Endodermal cell (in vitro differentiated cells): ENCODE measurements around the gene CSNK1D. TPM values are rescaled to one million over a fixed set of nuclear protein-coding genes. Genes with fewer than 3 reads are reported as not detected.

Source experiments
- DNase-seq: peaks from one replicate; pipeline ENCODE4 v3.0.0-alpha.2; 2017
- H3K27ac ChIP-seq: 2 replicates; pipeline ENCODE4 v1.5.1; 2013; ENCODE audit warnings: mild to moderate bottlenecking, low read depth, low read length, moderate library complexity
- H3K27me3 ChIP-seq: 2 replicates; pipeline ENCODE4 v1.6.1; 2013; ENCODE audit warnings: mild to moderate bottlenecking, low read length, moderate library complexity; ENCODE audit not compliant: insufficient read depth, control insufficient read depth, poor library complexity, severe bottlenecking
- H3K36me3 ChIP-seq: 2 replicates; pipeline ENCODE4 v1.7.0; 2013; ENCODE audit warnings: mild to moderate bottlenecking, low read length, moderate library complexity; ENCODE audit not compliant: control insufficient read depth, insufficient read depth
- H3K4me1 ChIP-seq: one replicate; pipeline ENCODE4 v1.7.0; 2013; ENCODE audit warnings: low read length; ENCODE audit not compliant: control insufficient read depth, insufficient read depth
- H3K4me3 ChIP-seq: 2 replicates; pipeline ENCODE4 v1.5.1; 2013; ENCODE audit warnings: mild to moderate bottlenecking, low read length, moderate library complexity
- H3K9ac ChIP-seq: 2 replicates; pipeline ENCODE4 v1.6.1; 2013; ENCODE audit warnings: mild to moderate bottlenecking, low read length, moderate library complexity; ENCODE audit not compliant: poor library complexity, severe bottlenecking; ENCODE audit errors: extremely low read depth
- H3K9me3 ChIP-seq: 2 replicates; pipeline ENCODE4 v1.6.1; 2013; ENCODE audit warnings: mild to moderate bottlenecking, low read length, moderate library complexity; ENCODE audit not compliant: control insufficient read depth
- H3K27ac Mint-ChIP-seq: 2 replicates; pipeline ENCODE4 v1.8.0; 2020; ENCODE audit warnings: mixed read lengths
- H3K27me3 Mint-ChIP-seq: 2 replicates; pipeline ENCODE4 v1.8.0; 2021; ENCODE audit warnings: mild to moderate bottlenecking, mixed read lengths; ENCODE audit not compliant: insufficient read depth
- H3K36me3 Mint-ChIP-seq: 2 replicates; pipeline ENCODE4 v1.8.0; 2020; ENCODE audit warnings: low read depth, mixed read lengths
- H3K4me1 Mint-ChIP-seq: 2 replicates; pipeline ENCODE4 v1.8.0; 2020; ENCODE audit warnings: mixed read lengths
- H3K4me3 Mint-ChIP-seq: 2 replicates; pipeline ENCODE4 v1.8.0; 2020; ENCODE audit warnings: mild to moderate bottlenecking, moderate library complexity, mixed read lengths
- H3K9me3 Mint-ChIP-seq: 2 replicates; pipeline ENCODE4 v1.8.0; 2020; ENCODE audit warnings: mild to moderate bottlenecking, mixed read lengths
- WGBS, 2 experiments: methylation state at CpG; one replicate each; pipeline versions ENCODE4 v1.1.5 to v1.1.7; 2013; ENCODE audit warnings: missing lambda C conversion rate in 2 of 2, mixed read lengths in 1 of 2; ENCODE audit not compliant: insufficient coverage in 1 of 2, insufficient read length in 1 of 2; 5-methylcytosine and 5-hydroxymethylcytosine counted together
- total RNA-seq, 2 donors: library from RNA; stranded (reverse); fragmentation: NEBNext Ultra II Directional in 1 of 2; extraction: Animal tissue kit (Norgen Biotek cat#: 25700) in 1 of 2; gene quantifications; 2 replicates in 1 of 2; 3 replicates in 1 of 2; pipeline ENCODE4 v1.2.1, GENCODE V29; 2021
- TF ChIP-seq, protein P1 (sequence below): fragments of 200-600 bp; sonication (generic); conservative IDR thresholded peaks from 2 replicates; pipeline ENCODE4 v1.5.0; 2021; ENCODE audit warnings: antibody characterized with exemption, mild to moderate bottlenecking

The CSNK1D gene
- total RNA-seq, 2 donors from 2014 or later: 104 to 143 TPM

- no peaks in the 10 kb centered on the region for H3K36me3 Mint-ChIP-seq
- no peak for DNase-seq
- H3K4me3 Mint-ChIP-seq: no peak overlapping the region
- no peaks in the 10 kb centered on the region for H3K9me3 ChIP-seq
- 96% methylated on average over 30 to 35 of the region's 35 CpGs for WGBS, 2 experiments
- no peak overlapping the region for H3K9ac ChIP-seq
- no peaks in the 10 kb centered on the region for H3K4me1 ChIP-seq
- no peaks in the 10 kb centered on the region for H3K27me3 ChIP-seq
- H3K27ac Mint-ChIP-seq: no peak overlapping the region
- H3K9me3 Mint-ChIP-seq: no peaks in the 10 kb centered on the region
- H3K4me1 Mint-ChIP-seq: no peaks in the 10 kb centered on the region
- no peak overlapping the region for H3K4me3 ChIP-seq
- no peaks in the 10 kb centered on the region for H3K36me3 ChIP-seq
- TF ChIP-seq, protein P1, sequence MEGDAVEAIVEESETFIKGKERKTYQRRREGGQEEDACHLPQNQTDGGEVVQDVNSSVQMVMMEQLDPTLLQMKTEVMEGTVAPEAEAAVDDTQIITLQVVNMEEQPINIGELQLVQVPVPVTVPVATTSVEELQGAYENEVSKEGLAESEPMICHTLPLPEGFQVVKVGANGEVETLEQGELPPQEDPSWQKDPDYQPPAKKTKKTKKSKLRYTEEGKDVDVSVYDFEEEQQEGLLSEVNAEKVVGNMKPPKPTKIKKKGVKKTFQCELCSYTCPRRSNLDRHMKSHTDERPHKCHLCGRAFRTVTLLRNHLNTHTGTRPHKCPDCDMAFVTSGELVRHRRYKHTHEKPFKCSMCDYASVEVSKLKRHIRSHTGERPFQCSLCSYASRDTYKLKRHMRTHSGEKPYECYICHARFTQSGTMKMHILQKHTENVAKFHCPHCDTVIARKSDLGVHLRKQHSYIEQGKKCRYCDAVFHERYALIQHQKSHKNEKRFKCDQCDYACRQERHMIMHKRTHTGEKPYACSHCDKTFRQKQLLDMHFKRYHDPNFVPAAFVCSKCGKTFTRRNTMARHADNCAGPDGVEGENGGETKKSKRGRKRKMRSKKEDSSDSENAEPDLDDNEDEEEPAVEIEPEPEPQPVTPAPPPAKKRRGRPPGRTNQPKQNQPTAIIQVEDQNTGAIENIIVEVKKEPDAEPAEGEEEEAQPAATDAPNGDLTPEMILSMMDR: no peak
- no peak overlapping the region for H3K27ac ChIP-seq
- H3K27me3 Mint-ChIP-seq: no peaks in the 10 kb centered on the region
Observed at GRCh38 chr17:82319619-82320062, 46.1 kb upstream of the CSNK1D start.

DNA sequence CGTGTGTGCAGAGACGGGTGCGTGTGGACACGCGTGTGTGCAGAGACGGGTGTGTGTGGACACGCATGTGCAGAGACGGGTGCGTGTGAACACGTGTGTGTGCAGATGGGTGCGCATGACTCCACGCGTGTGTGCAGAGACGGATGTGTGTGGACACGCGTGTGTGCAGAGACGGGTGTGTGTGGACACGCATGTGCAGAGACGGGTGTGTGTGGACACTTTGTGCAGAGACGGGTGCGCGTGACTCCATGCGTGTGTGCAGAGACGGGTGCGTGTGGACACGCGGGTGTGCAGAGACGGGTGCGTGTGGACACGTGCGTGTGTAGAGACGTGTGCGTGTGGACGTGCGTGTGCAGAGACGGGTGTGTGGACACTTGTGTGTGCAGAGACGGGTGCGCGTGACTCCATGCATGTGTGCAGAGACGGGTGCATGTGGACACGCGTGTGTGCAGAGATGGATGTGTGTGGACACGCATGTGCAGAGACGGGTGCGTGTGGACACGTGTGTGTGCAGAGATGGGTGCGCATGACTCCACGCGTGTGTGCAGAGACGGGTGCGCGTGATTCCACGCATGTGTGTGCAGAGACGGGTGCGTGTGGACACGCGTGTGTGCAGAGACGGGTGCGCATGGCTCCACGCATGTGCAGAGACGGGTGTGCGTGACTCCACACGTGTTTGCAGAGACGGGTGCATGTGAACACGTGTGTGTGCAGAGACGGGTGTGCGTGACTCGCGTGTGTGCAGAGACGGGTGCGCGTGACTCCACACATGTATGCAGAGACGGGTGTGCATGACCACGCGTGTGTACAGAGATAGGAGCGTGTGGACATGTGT lies 45.5 kb upstream of the CSNK1D start:
- no peak overlapping the region for H3K4me3 ChIP-seq
- 94 to 95% methylated on average over 72 to 76 of the region's 76 CpGs for WGBS, 2 experiments
- H3K9me3 Mint-ChIP-seq: no peaks in the 10 kb centered on the region
- H3K27me3 Mint-ChIP-seq: no peaks in the 10 kb centered on the region
- no peak overlapping the region for H3K27ac Mint-ChIP-seq
- no peaks in the 10 kb centered on the region for H3K36me3 Mint-ChIP-seq
- no peaks in the 10 kb centered on the region for H3K9me3 ChIP-seq
- H3K4me1 ChIP-seq: no peaks in the 10 kb centered on the region
- no peaks in the 10 kb centered on the region for H3K4me1 Mint-ChIP-seq
- no peaks in the 10 kb centered on the region for H3K27me3 ChIP-seq
- H3K27ac ChIP-seq: no peak overlapping the region
- no peak for DNase-seq
- H3K36me3 ChIP-seq: no peaks in the 10 kb centered on the region
- H3K9ac ChIP-seq: no peak overlapping the region
- TF ChIP-seq, protein P1: no peak
- H3K4me3 Mint-ChIP-seq: no peak overlapping the region

DNA sequence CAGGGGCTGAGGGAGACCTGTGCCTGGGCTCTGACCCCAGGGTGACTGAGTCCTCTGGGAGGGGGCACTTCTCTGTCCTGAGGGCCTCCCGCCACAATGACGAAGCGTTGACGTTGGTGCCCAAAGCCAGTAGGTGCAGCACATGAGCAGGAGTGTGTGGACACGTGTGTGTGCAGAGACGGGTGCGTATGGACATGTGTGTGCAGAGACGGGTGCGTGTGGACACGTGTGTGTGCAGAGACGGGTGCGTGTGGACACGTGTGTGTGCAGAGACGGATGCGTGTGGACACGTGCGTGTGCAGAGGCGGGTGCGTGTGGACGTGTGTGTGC lies 44.6 kb upstream of the CSNK1D start:
- DNase-seq: no peak
- 94% methylated on average over 16 to 20 of the region's 20 CpGs for WGBS, 2 experiments
- Histone ChIP-seq H3K27me3 (no peaks in the 10 kb centered on the region), H3K4me3 (no peak overlapping the region), H3K9me3 (no peaks in the 10 kb centered on the region), H3K4me1 (no peaks in the 10 kb centered on the region), H3K9ac (no peak overlapping the region), H3K27ac (no peak overlapping the region), H3K36me3 (no peaks in the 10 kb centered on the region)
- H3K4me1 Mint-ChIP-seq: no peaks in the 10 kb centered on the region
- H3K4me3 Mint-ChIP-seq: no peak overlapping the region
- no peaks in the 10 kb centered on the region for H3K27me3 Mint-ChIP-seq
- H3K9me3 Mint-ChIP-seq: no peaks in the 10 kb centered on the region
- TF ChIP-seq, protein P1: no peak
- no peaks in the 10 kb centered on the region for H3K36me3 Mint-ChIP-seq
- H3K27ac Mint-ChIP-seq: no peak overlapping the region
